Measurements from ENCODE around the gene PCBP3. TPM values are rescaled to one million over a fixed set of nuclear protein-coding genes. Genes with fewer than 3 reads are reported as not detected.

Gene PCBP3
- total RNA-seq, 1 donor from 2014 or later, result 4.6 TPM

- no peaks in the 10 kb centered on the region for H3K79me2 ChIP-seq (ENCODE audit: low read depth)
- no peaks in the 10 kb centered on the region for H3K36me3 ChIP-seq
- H3F3A ChIP-seq (ENCODE audit: low read depth), result no peaks in the 10 kb centered on the region
- Mint-ChIP-seq H3K4me1 (peaks cover 19% of the 10 kb centered on the region), H3K4me3 (no peak overlapping the region), H3K27me3 (ENCODE audit: insufficient read depth, low read depth) (no peaks in the 10 kb centered on the region), H3K9me3 (no peaks in the 10 kb centered on the region), H3K27ac (peak overlapping the region; percentile 58), H3K36me3 (no peaks in the 10 kb centered on the region)
- no peaks in the 10 kb centered on the region for H3K9me3 ChIP-seq (ENCODE audit: low read depth)
- H3K27ac ChIP-seq, result no peak overlapping the region
- DNase-seq (ENCODE audit: low spot score), result no peak
- no peak overlapping the region for H3K9ac ChIP-seq
- no peaks in the 10 kb centered on the region for H3K27me3 ChIP-seq
- no peak overlapping the region for H3K4me3 ChIP-seq
- peaks cover 9% of the 10 kb centered on the region for H3K4me1 ChIP-seq
- H2AFZ ChIP-seq (replicated peaks), result no peak overlapping the region
- TF ChIP-seq EZH2 (IDR thresholded peaks at IDR 0.05), result no peak
- H4K20me1 ChIP-seq (ENCODE audit: low read depth), result no peaks in the 10 kb centered on the region
- no peak overlapping the region for H3K4me2 ChIP-seq
Observed at GRCh38 chr21:45870421-45870820, 226.9 kb downstream of the PCBP3 start.

DNA sequence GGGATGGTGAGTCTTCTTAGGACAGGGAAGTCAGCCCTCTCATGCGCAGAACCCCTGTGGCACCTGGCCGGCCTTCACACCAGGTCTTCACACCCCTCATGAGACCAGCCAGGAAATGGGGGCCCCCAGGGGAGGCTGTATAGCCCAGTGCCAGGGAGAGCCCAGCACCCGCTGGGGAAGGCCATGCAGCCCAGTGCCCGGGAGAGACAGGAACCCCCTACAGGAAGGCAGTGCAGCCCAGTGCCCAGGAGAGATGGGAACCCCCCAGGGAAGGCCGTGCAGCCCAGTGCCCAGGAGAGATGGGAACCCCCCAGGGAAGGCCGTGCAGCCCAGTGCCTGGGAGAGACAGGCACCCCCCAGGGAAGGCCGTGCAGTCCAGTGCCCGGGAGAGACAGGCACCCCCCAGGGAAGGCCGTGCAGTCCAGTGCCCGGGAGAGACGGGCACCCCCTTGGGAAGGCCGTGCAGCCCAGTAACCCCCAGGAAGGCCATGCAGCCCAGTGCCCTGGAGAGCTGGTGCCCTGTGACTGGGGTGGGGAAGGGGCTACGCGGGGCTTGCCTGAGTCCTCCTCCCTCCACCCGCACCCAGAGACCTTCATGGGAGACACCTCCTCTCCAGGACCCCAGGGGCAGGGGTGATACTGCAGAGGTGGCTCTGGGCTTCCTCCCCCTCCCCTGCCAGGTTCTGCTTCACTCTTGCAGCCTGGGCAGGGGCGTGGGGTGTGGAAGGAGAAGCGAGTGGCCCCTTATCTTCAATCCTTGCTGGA lies 227.5 kb downstream of the PCBP3 start:
- Mint-ChIP-seq H3K36me3 (no peaks in the 10 kb centered on the region), H3K27me3 (ENCODE audit: insufficient read depth, low read depth) (no peaks in the 10 kb centered on the region), H3K4me3 (no peak overlapping the region), H3K27ac (peak overlapping the region; percentile 58), H3K4me1 (peaks cover 24% of the 10 kb centered on the region), H3K9me3 (no peaks in the 10 kb centered on the region)
- Histone ChIP-seq H3K9ac (no peak overlapping the region), H3K4me3 (no peak overlapping the region), H4K20me1 (ENCODE audit: low read depth) (no peaks in the 10 kb centered on the region), H2AFZ (replicated peaks) (no peak overlapping the region), H3F3A (ENCODE audit: low read depth) (no peaks in the 10 kb centered on the region), H3K4me2 (no peak overlapping the region), H3K27ac (no peak overlapping the region), H3K27me3 (no peaks in the 10 kb centered on the region), H3K79me2 (ENCODE audit: low read depth) (no peaks in the 10 kb centered on the region), H3K36me3 (no peaks in the 10 kb centered on the region), H3K4me1 (peaks cover 9% of the 10 kb centered on the region), H3K9me3 (ENCODE audit: low read depth) (no peaks in the 10 kb centered on the region)
- TF ChIP-seq, protein P1, sequence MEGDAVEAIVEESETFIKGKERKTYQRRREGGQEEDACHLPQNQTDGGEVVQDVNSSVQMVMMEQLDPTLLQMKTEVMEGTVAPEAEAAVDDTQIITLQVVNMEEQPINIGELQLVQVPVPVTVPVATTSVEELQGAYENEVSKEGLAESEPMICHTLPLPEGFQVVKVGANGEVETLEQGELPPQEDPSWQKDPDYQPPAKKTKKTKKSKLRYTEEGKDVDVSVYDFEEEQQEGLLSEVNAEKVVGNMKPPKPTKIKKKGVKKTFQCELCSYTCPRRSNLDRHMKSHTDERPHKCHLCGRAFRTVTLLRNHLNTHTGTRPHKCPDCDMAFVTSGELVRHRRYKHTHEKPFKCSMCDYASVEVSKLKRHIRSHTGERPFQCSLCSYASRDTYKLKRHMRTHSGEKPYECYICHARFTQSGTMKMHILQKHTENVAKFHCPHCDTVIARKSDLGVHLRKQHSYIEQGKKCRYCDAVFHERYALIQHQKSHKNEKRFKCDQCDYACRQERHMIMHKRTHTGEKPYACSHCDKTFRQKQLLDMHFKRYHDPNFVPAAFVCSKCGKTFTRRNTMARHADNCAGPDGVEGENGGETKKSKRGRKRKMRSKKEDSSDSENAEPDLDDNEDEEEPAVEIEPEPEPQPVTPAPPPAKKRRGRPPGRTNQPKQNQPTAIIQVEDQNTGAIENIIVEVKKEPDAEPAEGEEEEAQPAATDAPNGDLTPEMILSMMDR (IDR thresholded peaks at IDR 0.05), result no peak
- no peak for TF ChIP-seq EZH2phosphoT487 (IDR thresholded peaks at IDR 0.05)
- TF ChIP-seq EZH2 (IDR thresholded peaks at IDR 0.05), result no peak
- DNase-seq (ENCODE audit: low spot score), result no peak

DNA sequence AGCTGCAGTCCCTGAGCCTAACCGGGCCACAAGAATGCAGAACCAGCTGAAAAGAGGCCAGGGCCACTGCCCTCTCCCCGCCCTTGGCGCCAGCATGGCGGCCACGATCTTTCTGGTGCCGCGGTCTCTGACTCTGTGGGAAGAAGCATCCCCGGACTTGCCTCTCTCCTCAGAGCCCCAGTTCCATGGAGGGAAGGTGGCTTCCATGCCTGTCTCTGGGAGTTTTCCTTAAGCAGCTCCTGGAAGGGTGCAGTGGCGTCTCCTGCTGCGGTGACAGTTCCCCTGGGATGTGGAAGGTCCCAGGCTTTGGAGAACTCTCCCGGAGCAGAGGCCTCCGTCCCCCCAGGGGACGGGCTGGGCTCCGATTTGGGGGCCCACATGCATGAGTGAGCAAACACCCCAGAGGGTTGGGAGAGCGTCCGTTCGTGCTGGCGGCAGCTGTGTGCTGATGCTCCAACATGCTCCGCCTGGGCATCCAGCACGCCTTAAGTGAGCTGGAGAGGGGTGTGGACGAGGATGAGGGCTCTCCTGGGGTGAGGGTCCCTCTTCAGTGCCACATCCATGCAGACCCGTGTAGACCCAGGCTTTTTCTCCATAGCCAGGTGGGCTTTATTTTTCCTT lies 228.2 kb downstream of the PCBP3 start:
- no peak overlapping the region for H2AFZ ChIP-seq (replicated peaks)
- DNase-seq (ENCODE audit: low spot score), result no peak
- no peaks in the 10 kb centered on the region for H3F3A ChIP-seq (ENCODE audit: low read depth)

DNA sequence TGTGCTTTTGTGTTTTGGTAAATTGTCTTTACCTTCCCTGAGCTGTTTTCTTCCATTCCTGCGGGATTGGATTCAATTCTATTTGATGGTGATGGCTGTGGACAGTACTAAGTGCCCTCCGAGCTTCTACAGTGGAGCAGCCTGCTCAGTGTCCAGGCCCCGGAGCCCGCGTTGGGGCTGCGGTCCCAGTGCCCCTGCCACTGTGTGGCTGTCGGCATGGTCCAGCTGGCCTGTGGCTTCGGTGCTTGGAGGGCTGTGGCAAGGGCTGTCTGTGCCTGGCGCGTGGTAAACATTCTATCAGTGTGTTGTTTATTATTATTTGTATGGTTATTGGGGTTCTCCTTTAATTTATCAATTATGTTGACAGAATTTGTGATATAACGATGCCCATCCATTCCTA lies 228.9 kb downstream of the PCBP3 start:
- Mint-ChIP-seq H3K9me3 (no peaks in the 10 kb centered on the region), H3K27me3 (ENCODE audit: insufficient read depth, low read depth) (no peaks in the 10 kb centered on the region), H3K4me1 (peaks cover 29% of the 10 kb centered on the region), H3K36me3 (no peaks in the 10 kb centered on the region), H3K27ac (peak overlapping the region; percentile 46), H3K4me3 (no peak overlapping the region)
- peaks cover 9% of the 10 kb centered on the region for H3K4me1 ChIP-seq
- TF ChIP-seq, protein P1 (IDR thresholded peaks at IDR 0.05), result no peak
- TF ChIP-seq EZH2 (IDR thresholded peaks at IDR 0.05) (no peak), EZH2phosphoT487 (IDR thresholded peaks at IDR 0.05) (no peak)
- no peaks in the 10 kb centered on the region for H3K27me3 ChIP-seq
- H3K79me2 ChIP-seq (ENCODE audit: low read depth), result no peaks in the 10 kb centered on the region
- no peaks in the 10 kb centered on the region for H3K9me3 ChIP-seq (ENCODE audit: low read depth)
- H3F3A ChIP-seq (ENCODE audit: low read depth), result no peaks in the 10 kb centered on the region
- H3K4me2 ChIP-seq, result no peak overlapping the region
- no peak overlapping the region for H3K4me3 ChIP-seq
- no peak for DNase-seq (ENCODE audit: low spot score)
- H3K27ac ChIP-seq, result no peak overlapping the region
- H2AFZ ChIP-seq (replicated peaks), result no peak overlapping the region
- H3K9ac ChIP-seq, result no peak overlapping the region
- no peaks in the 10 kb centered on the region for H3K36me3 ChIP-seq
- no peaks in the 10 kb centered on the region for H4K20me1 ChIP-seq (ENCODE audit: low read depth)

More for the DNA sequence above, 228.2 kb downstream of the PCBP3 start:
- H3K4me2 ChIP-seq, result no peak overlapping the region
- no peaks in the 10 kb centered on the region for H3K36me3 Mint-ChIP-seq
- H3K4me1 Mint-ChIP-seq, result peaks cover 26% of the 10 kb centered on the region
- no peaks in the 10 kb centered on the region for H3K79me2 ChIP-seq (ENCODE audit: low read depth)
- no peak overlapping the region for H3K4me3 ChIP-seq
- peaks cover 9% of the 10 kb centered on the region for H3K4me1 ChIP-seq
- H3K4me3 Mint-ChIP-seq, result no peak overlapping the region
- TF ChIP-seq EZH2phosphoT487 (IDR thresholded peaks at IDR 0.05) (no peak), EZH2 (IDR thresholded peaks at IDR 0.05) (no peak)
- H3K36me3 ChIP-seq, result no peaks in the 10 kb centered on the region
- H3K27me3 ChIP-seq, result no peaks in the 10 kb centered on the region
- no peaks in the 10 kb centered on the region for H3K9me3 ChIP-seq (ENCODE audit: low read depth)
- H3K9ac ChIP-seq, result no peak overlapping the region
- H3K27me3 Mint-ChIP-seq (ENCODE audit: insufficient read depth, low read depth), result no peaks in the 10 kb centered on the region
- no peak overlapping the region for H3K27ac ChIP-seq
- H3K27ac Mint-ChIP-seq, result no peak overlapping the region
- H3K9me3 Mint-ChIP-seq, result no peaks in the 10 kb centered on the region
- H4K20me1 ChIP-seq (ENCODE audit: low read depth), result no peaks in the 10 kb centered on the region
